Measurements from ENCODE around the gene ILDR2. TPM values are rescaled to one million over a fixed set of nuclear protein-coding genes. Genes with fewer than 3 reads are reported as not detected.

ILDR2 gene
- total RNA-seq, 2 experiments from 2014 or later = 0.47 to 0.67 TPM

DNA sequence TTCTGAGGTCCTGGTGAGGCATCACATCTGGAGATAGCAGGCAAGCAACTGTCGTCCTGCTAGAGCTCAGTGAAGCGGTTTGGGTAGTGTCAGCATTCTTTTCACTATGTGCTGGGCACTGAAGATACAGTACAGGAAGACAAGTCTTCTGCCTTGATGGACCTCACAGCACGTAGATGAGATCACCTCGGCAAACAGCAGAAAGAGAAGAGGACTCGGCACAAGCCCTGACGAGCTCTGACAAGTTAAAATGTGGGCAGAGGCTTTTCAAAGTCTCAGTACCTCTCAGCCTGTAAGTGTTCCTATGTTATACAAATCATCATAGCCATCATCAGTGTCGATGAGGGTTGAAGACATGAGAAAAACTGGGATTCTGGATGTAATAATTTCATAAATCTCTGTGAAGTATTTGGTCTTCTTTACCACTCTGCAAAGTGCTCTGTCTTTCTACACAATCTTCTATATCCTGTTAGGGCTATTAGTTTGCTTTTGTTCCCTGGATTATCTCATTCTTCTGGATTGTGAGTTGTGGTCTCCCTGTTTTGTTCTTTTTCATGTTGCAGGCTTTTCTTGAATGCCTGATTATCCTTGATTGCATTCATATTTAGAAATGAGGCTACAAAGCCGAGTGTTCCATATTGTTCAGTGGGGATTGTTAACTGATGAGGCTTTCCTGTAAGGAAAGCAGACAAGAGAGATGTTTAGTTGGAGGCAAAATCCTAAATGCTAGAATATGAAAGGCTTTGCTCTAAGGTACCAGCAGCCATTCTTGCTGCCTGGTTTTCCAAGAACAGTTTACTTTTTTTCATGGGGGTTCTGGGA, 38.0 kb upstream of the ILDR2 start:
- H3K9me3 Mint-ChIP-seq = no peaks in the 10 kb centered on the region
- no peak overlapping the region for H3K27ac ChIP-seq (ENCODE audit: low read depth in 1 of 2, low read length in 2 of 2)
- POLR2A ChIA-PET = no interaction called here
- intact Hi-C loops (cut with DNase I, micrococcal nuclease) = no loop called here
- H3K36me3 ChIP-seq (ENCODE audit: insufficient read depth, low read length) = no peaks in the 10 kb centered on the region
- no peak overlapping the region for H3K4me3 ChIP-seq (ENCODE audit: low read length)
- H3K27ac Mint-ChIP-seq = no peak overlapping the region
- H3K27me3 ChIP-seq (ENCODE audit: control insufficient read depth in 1 of 2, insufficient read depth in 2 of 2, low read length in 2 of 2) = peaks cover 0 to 3% of the 10 kb centered on the region in 2 experiments
- no peaks in the 10 kb centered on the region for H3K4me1 ChIP-seq (ENCODE audit: insufficient read depth, low read length)
- no peaks in the 10 kb centered on the region for H3K36me3 Mint-ChIP-seq (ENCODE audit: low read depth)
- H3K4me1 Mint-ChIP-seq (ENCODE audit: low read depth) = no peaks in the 10 kb centered on the region
- H3K4me3 Mint-ChIP-seq = no peak overlapping the region
- DNase-seq (no peak), ATAC-seq (ENCODE audit: poor library complexity) (no peak)
- peaks cover 13% of the 10 kb centered on the region for H3K27me3 Mint-ChIP-seq
- H3K9me3 ChIP-seq (ENCODE audit: control insufficient read depth in 1 of 2, insufficient read depth in 1 of 2, low read length in 2 of 2) = no peaks in the 10 kb centered on the region
- CTCF ChIA-PET = no interaction called here
- TF ChIP-seq CTCF (IDR thresholded peaks at IDR 0.05) = no peak

DNA sequence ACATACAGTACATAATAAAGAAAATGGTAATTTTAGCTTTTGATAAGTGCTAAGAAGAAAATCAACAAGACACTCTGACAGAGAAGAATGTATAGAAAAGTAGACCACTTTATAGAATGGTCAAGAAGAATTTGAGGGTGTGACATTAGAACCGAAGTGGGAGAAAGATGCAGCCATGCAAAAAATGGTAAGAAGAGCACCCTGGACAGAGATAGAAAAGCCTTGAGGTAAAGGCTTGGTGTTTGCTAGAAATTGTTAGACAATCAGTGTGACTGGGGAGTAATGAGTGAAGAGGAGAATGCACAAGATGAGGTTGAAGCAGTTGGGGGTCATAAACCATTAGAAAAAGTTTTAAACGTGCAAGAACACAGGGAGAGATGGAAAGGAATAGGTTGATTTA, 37.2 kb upstream of the ILDR2 start:
- CTCF ChIA-PET = no interaction called here
- POLR2A ChIA-PET = no interaction called here
- no peak for TF ChIP-seq CTCF (IDR thresholded peaks at IDR 0.05)
- Mint-ChIP-seq H3K27me3 (peaks cover 13% of the 10 kb centered on the region), H3K36me3 (ENCODE audit: low read depth) (no peaks in the 10 kb centered on the region), H3K4me1 (ENCODE audit: low read depth) (no peaks in the 10 kb centered on the region), H3K27ac (no peak overlapping the region), H3K4me3 (no peak overlapping the region), H3K9me3 (no peaks in the 10 kb centered on the region)
- intact Hi-C loops (cut with DNase I, micrococcal nuclease) = no loop called here
- ATAC-seq (ENCODE audit: poor library complexity) (no peak), DNase-seq (no peak)
- Histone ChIP-seq H3K4me3 (ENCODE audit: low read length) (no peak overlapping the region), H3K9me3 (ENCODE audit: control insufficient read depth in 1 of 2, insufficient read depth in 1 of 2, low read length in 2 of 2) (no peaks in the 10 kb centered on the region), H3K27me3 (ENCODE audit: control insufficient read depth in 1 of 2, insufficient read depth in 2 of 2, low read length in 2 of 2) (peaks cover 0 to 3% of the 10 kb centered on the region in 2 experiments), H3K4me1 (ENCODE audit: insufficient read depth, low read length) (no peaks in the 10 kb centered on the region), H3K36me3 (ENCODE audit: insufficient read depth, low read length) (no peaks in the 10 kb centered on the region), H3K27ac (ENCODE audit: low read depth in 1 of 2, low read length in 2 of 2) (no peak overlapping the region)

GRCh38 chr1:167011560-167012191, 36.3 kb upstream of the ILDR2 start:
- H3K36me3 ChIP-seq (ENCODE audit: insufficient read depth, low read length) = no peaks in the 10 kb centered on the region
- H3K27me3 ChIP-seq (ENCODE audit: control insufficient read depth in 1 of 2, insufficient read depth in 2 of 2, low read length in 2 of 2) = peaks cover 0 to 3% of the 10 kb centered on the region in 2 experiments
- H3K27me3 Mint-ChIP-seq = peaks cover 13% of the 10 kb centered on the region
- H3K4me3 Mint-ChIP-seq = no peak overlapping the region
- no peaks in the 10 kb centered on the region for H3K36me3 Mint-ChIP-seq (ENCODE audit: low read depth)
- no peak for TF ChIP-seq CTCF (IDR thresholded peaks at IDR 0.05)
- H3K4me1 ChIP-seq (ENCODE audit: insufficient read depth, low read length) = no peaks in the 10 kb centered on the region
- H3K9me3 ChIP-seq (ENCODE audit: control insufficient read depth in 1 of 2, insufficient read depth in 1 of 2, low read length in 2 of 2) = no peaks in the 10 kb centered on the region
- ATAC-seq (ENCODE audit: poor library complexity) (no peak), DNase-seq (no peak)
- no peaks in the 10 kb centered on the region for H3K9me3 Mint-ChIP-seq
- CTCF ChIA-PET = no interaction called here
- H3K27ac ChIP-seq (ENCODE audit: low read depth in 1 of 2, low read length in 2 of 2) = no peak overlapping the region
- no peak overlapping the region for H3K4me3 ChIP-seq (ENCODE audit: low read length)
- H3K27ac Mint-ChIP-seq = no peak overlapping the region
- H3K4me1 Mint-ChIP-seq (ENCODE audit: low read depth) = no peaks in the 10 kb centered on the region
- POLR2A ChIA-PET = no interaction called here
- intact Hi-C loops (cut with DNase I, micrococcal nuclease) = no loop called here

Data from CD4-positive, alpha-beta T cell (primary cell).